HG02642 (cell line): ENCODE results near the gene SSU72.
"Not testable (repeated sequence)": the region's sequence is repeated elsewhere in the genome, so short reads cannot be mapped to it uniquely, and the experiment has no call there.

ENCODE experiments used
- ATAC-seq: cut with Tn5 transposase; IDR thresholded peaks from one replicate; pipeline ENCODE4 v1.9.1; 2021; ENCODE audit warnings: mild to moderate bottlenecking; ENCODE audit not compliant: unreplicated experiment, poor library complexity

The SSU72 gene

DNA sequence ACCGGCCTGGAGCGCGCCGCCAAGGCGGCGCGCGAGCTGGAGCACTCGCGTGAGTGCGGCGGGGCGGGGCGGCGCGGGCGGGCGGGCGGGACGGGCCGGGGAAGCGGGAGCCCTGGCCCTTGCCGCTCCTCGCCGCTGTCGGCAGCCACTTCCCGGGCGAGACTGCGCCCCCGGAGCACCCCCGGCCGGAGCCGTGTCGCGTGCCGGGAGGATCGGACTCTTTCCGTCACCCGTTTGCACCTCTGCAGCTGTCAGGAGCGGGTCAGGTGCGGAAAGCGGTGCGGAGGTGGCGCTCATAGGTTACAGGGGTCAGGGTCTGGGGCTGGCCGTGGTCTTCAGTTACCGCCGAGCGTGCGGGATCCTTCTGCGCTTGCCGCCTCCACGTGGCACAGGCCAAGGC lies 62.2 kb downstream of the SSU72 start:
- peak; percentile 13 for ATAC-seq

DNA sequence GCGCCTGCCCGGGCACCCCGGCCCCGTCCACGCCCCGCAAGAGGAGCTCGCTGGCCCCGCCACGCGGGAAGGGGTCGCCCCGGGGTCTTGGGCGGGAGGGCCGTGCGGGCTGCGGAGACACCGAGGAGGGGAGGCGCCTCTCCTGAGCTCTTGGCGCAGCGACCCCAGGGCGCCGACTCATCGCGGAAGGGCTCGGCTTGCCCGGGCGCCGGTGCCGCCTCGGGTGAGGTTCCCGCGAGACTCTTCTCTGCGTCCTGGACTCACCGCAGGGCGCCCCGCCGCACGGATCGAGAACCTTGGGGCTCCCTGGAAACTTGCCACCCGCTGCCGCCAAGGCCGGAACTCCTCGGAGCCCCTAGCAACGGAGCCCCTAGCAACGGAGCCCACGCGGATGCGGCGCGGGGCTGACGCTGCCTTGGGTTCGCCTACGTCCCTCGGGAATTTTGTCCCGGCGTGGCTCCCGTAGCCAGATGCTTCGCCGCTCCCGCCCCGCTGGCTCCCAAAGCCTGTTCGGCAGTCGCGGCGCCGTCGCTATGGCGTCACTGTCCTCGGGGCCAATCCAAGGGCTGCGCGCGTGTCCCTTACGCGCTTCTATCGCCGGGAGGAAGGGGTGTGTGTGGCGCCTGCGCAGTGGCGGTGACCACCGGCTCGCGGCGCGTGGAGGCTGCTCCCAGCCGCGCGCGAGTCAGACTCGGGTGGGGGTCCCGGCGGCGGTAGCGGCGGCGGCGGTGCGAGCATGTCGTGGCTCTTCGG lies 63.0 kb downstream of the SSU72 start, which contains the start of gene ATAD3A:
ATAD3A (plus strand) TSS at position 630 of the 753 bp plus-strand sequence; CDS start at position 737, 107 bp downstream.
- peak; percentile 88 for ATAC-seq

DNA sequence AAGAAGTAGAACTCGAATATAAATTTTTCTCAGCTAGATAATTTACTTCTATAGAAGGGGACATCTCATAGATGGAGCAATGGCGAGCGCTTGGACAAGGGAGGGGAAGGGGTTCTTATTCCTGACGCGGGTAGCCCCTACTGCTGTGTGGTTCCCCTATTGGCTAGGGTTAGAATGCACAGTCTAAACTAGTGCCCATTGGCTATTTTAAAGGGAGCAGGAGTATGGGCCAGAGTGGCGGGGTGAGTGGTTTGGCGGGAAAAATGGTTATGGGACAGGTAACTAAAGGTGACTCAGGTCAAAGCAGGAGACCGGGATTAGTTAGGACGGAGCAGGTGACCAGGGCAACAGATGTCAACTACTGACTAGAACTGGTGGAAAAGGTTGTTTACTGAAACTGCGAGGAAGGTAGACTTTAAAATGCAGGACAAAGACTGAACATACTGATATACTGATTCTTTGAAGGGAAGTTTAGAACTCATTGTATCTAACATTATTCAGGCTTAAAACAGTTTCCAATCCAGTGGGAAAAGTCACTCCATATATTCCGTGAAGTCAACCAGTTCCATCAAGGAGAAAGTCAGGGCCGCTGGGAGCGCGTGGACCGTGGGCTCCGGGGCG lies 63.6 kb downstream of the SSU72 start:
- no peak for ATAC-seq

DNA sequence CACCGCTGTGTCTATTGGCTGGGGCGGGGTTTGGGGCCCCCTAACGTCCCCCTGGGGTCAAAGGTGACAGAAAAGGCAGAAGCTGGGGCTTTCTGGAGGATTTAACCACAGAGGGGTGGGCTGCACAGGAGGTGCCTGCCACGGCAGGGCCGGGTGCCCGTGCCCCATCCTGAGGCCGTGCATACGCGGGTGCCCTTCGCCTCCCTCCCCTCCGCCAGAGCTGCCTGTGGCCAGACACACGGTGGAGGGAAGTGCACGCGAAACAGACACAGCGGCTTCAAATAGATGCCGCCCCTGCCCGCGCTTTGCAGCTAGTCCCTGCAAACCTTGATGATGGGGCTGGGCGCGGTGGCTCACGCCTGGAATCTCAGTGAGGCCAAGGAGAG lies 65.2 kb downstream of the SSU72 start:
- ATAC-seq = not testable (repeated sequence)

DNA sequence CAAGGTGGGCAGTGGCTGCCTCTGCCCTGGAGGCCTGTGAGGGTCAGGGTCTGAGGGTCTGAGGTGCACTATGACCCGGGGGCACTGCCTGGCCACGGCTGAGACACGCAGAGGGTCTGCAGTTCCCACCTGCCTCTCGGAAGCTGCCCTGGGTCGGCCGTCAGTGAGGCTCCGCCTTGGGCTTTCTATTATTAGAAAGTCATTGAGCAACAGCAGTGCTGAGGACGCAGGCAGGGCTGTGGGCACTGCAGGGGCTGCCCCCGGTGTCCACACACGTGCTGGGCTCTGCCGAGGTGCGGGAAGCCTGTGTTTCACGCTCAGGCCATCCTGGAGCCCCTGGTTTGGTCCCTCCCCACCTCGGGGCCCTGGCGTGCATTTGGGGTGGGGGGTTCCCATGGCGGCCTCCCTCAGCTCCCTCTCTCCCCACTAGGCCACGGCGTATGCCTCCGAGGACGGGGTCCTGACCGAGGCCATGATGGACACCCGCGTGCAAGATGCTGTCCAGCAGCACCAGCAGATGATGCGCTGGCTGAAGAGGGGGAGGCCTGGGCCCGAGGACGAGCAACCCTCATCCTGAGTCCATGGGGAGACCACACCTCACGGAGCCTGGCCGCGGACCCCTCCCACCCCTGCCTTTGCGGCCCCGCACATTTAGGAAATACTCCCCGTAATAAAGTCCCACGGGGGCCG lies 65.7 kb downstream of the SSU72 start:
- ATAC-seq = not testable (repeated sequence)

DNA sequence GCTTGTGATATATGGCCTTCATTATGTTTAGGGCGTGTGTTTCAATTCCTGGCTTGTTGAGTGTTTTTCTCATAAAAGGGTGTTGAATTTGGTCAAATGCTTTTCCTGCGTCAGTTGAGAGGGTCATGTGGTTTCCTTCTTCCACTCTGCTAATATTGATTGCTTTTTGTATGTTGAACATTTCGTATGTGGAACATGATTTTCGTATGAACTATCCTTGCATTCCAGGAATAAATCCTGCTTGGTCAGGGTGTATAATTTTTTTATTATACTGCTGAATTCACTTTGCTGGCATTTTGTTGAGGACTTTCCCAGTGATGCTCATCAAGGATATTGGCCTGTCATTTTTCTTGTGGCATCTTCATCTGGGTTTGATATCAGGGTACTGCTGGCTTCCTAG lies 67.4 kb downstream of the SSU72 start:
- no peak for ATAC-seq

DNA sequence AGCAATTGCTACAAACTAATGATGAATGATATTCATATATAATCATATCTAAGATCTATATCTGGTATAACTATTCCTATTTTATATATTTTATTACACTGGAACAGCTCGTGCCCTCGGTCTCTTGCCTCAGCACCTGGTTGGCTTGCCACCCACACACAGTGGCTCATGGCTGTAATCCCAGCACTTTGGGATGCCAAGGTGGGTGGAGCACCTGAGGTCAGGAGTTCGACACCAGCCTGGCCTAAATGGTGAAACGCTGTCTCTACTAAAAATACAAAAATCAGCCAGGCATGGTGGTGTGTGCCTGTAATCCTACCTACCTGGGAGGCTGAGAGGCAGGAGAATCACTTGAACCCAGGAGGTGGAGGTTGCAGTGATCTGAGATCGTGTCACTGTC lies 68.9 kb downstream of the SSU72 start:
- not testable (repeated sequence) for ATAC-seq

DNA sequence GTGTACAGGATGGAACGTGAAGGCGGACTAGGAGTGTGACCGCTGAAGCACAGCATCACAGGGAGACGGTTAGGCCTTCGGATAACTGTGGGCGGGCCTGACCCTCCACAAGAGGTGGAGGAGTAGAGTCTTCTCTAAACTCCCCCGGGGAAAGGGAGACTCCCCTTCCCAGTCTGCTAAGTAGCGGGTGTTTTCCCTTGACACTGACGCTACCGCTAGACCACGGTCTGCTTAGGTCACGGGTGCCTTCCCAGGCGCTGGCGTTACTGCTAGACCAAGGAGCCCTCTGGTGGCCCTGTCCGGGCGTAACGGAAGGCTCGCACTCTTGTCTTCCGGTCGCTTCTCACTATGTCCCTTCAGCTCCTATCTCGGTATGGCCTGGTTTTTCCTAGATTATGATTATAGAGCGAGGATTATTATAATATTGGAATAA lies 69.3 kb downstream of the SSU72 start:
- peak; percentile 53 for ATAC-seq

DNA sequence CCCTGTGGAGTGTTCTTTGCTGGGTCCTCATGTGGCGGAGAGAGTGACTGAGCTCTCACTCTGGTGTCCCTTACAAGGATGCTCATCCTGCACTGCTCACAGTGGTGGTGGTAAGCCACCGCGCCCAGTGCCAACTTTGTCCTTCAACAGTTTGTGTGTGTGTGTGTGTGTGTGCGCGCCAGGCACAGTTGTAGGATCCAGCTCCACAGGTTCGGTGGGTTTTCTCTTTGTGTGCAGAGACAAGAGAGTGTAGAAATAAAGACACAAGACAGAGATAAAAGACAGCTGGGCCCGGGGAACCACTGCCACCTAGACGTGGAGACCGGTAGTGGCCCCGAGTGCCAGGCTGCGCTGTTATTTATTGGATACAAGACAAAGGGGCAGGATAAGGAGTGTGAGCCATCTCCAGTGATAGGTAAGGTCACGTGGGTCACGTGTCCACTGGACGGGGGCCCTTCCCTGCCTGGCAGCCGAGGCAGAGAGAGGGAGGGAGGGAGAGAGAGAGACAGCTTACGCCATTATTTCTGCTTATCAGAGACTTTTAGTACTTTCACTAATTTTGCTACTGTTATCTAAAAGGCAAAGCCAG lies 69.8 kb downstream of the SSU72 start:
- not testable (repeated sequence) for ATAC-seq

DNA sequence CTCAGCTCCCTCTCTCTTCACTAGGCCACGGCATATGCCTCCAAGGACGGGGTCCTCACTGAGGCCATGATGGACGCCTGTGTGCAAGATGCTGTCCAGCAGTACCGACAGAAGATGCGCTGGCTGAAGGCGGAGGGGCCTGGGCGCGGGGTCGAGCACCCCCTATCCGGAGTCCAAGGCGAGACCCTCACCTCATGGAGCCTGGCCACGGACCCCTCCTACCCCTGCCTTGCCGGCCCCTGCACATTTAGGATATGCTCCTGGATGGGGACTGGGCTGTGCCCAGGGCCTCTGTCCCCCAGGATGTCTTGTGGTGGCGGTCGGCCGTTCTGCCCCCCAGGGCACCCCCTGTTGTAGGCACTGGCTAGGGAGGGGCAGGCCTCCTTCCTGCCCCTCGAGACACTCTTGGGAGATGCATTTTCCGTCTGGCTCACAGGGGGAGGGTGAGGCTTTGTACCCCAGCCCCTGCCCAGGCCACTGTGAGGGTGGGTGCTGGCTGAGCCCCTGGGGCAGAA lies 79.1 kb downstream of the SSU72 start:
- not testable (repeated sequence) for ATAC-seq

DNA sequence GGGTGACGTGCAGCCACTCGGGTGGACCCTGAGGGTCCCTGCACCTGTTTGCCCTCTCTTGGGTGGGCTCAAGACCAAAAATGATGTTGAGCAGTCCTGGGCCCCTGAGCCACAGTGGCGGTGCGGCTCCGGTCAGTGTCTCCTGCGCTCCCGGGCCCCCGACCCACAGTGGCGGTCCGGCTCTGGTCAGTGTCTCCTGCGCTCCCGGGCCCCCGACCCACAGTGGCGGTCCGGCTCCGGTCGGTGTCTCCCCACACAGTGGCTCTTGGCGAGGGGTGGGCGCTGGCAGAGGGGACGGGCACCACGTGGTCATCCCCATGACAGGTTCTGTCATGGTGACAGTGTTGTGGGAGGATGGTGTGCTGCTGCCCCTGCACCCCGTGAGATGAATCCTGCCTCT lies 80.4 kb downstream of the SSU72 start:
- ATAC-seq = not testable (repeated sequence)
